RWPE1 (cell line): ENCODE results near the gene UTS2B.

Experiments used
- CTCF ChIA-PET: fragments of 350-600 bp; sonication (Branson Sonifier 250); formaldehyde crosslinking; extraction: SDS; loops from one replicate; lab custom pipeline; 2021; lab: Yijun Ruan, JAX
- POLR2A ChIA-PET: fragments of 400-600 bp; formaldehyde crosslinking; extraction: SDS; loops from one replicate; lab custom pipeline; 2020; ENCODE audit warnings: antibody characterized with exemption; ENCODE audit not compliant: low non-redundant PET; lab: Yijun Ruan, JAX
- DNase-seq: peaks from one replicate; pipeline ENCODE4 v3.0.0; 2012; ENCODE audit warnings: low spot score
- H3K27ac ChIP-seq: fragments of 450-650 bp; 2 replicates; pipeline ENCODE4 v1.5.1; 2017
- CTCF ChIP-seq: fragments of 450-650 bp; conservative IDR thresholded peaks from 2 replicates; pipeline ENCODE4 v1.5.1; 2017; ENCODE audit warnings: low read depth, mild to moderate bottlenecking

The UTS2B gene

GRCh38 chr3:191355406-191355805 lies 25.1 kb upstream of the UTS2B start:
- ChIA-PET CTCF (interaction anchor here (1.5 kb wide), 1 partner anchor 115 kb away, joined by 4 read pairs; no protein-coding TSS in a partner anchor), POLR2A (no interaction called here)
- no peak for DNase-seq
- TF ChIP-seq CTCF: no peak
- no peak overlapping the region for H3K27ac ChIP-seq

- no peak for DNase-seq
- no peak overlapping the region for H3K27ac ChIP-seq
- CTCF ChIA-PET: no interaction called here
- no peak for TF ChIP-seq CTCF
- POLR2A ChIA-PET: no interaction called here
These were observed 22.9 kb upstream of the UTS2B start for GRCh38 chr3:191353022-191353777.

GRCh38 chr3:191352014-191352413 lies 21.7 kb upstream of the UTS2B start:
- POLR2A ChIA-PET: no interaction called here

GRCh38 chr3:191350396-191351090 lies 20.2 kb upstream of the UTS2B start:
- ChIA-PET POLR2A (no interaction called here), CTCF (interaction anchor here (1.0 kb wide), 1 partner anchor 9 kb away, joined by 3 read pairs; no protein-coding TSS in a partner anchor)
- H3K27ac ChIP-seq: no peak overlapping the region
- no peak for TF ChIP-seq CTCF
- no peak for DNase-seq

More at GRCh38 chr3:191352014-191352413, 21.7 kb upstream of the UTS2B start:
- DNase-seq: no peak
- CTCF ChIA-PET: no interaction called here
- H3K27ac ChIP-seq: no peak overlapping the region
- TF ChIP-seq CTCF: no peak

GRCh38 chr3:191348098-191348497 lies 17.8 kb upstream of the UTS2B start:
- DNase-seq: no peak
- no peak for TF ChIP-seq CTCF
- ChIA-PET CTCF (interaction anchor here (0.6 kb wide), 1 partner anchor 24 kb away, joined by 3 read pairs; no protein-coding TSS in a partner anchor), POLR2A (no interaction called here)
- H3K27ac ChIP-seq: no peak overlapping the region

- no peak for DNase-seq
- ChIA-PET POLR2A (no interaction called here), CTCF (no interaction called here)
- no peak for TF ChIP-seq CTCF
- H3K27ac ChIP-seq: no peak overlapping the region
These were observed 16.9 kb upstream of the UTS2B start for GRCh38 chr3:191347228-191347627.
